ELF-1 (cell line): ENCODE data around the gene MYL7.
A peak's percentile ranks its signal among the peaks of the same experiment; 100 is the strongest.
"Not testable (repeated sequence)": the region's sequence is repeated elsewhere in the genome, so short reads cannot be mapped to it uniquely, and the experiment has no call there.

Experiments
- DNase-seq: peaks from one replicate; pipeline ENCODE4 v3.0.0-alpha.2; 2016; ENCODE audit warnings: low read depth, low spot score

Gene MYL7

GRCh38 chr7:44141221-44141850 lies at the start of gene MYL7:
Gene MYL7 (minus strand): TSS chr7:44141332. CDS start chr7:44141305, 27 bp downstream.
- peak; percentile 76 for DNase-seq

- DNase-seq: no peak
Measured at GRCh38 chr7:44189993-44190872, 49.1 kb upstream of the MYL7 start.

- DNase-seq: no peak
Measured at GRCh38 chr7:44189286-44189992, 48.3 kb upstream of the MYL7 start, which contains the start of gene GCK. Gene GCK (minus strand): TSS chr7:44189439. CDS start chr7:44188953, 486 bp downstream.

DNA sequence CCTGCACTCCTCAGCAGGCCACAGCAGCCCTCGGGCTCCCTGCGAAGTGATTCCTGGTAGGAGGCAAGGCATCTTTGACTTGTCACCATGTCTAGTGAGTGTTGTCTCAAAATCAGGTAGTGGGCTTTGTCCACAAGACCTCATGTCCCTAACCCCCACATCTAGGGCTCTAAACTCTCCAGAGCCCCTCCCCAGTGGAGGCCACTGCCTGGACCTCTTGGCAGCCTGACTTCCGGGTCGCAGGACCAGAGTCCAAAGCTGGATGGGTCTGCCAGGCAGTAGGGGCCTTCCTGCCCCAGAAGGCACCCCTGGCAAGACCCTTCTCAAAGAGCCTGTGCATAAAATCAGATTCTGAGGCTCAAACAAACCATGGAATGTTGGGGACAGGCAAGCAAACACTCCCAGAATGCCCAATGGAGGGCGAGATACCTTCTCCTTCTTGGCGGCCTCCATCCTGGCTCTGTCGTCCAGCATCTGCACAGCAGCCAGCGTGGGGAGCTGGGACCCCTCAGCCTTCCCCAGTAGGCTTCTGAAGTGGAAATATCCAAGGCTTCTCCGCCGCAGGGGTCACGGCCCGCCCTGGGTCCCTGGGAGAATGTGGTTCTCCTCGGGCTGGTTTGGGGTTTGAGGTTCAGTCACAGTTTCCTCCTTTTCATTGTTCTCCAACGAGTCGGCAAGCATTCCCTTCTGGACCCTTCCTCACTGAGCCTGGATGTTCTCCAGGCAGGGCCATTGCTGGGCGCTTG lies 47.5 kb upstream of the MYL7 start:
- DNase-seq: no peak

DNA sequence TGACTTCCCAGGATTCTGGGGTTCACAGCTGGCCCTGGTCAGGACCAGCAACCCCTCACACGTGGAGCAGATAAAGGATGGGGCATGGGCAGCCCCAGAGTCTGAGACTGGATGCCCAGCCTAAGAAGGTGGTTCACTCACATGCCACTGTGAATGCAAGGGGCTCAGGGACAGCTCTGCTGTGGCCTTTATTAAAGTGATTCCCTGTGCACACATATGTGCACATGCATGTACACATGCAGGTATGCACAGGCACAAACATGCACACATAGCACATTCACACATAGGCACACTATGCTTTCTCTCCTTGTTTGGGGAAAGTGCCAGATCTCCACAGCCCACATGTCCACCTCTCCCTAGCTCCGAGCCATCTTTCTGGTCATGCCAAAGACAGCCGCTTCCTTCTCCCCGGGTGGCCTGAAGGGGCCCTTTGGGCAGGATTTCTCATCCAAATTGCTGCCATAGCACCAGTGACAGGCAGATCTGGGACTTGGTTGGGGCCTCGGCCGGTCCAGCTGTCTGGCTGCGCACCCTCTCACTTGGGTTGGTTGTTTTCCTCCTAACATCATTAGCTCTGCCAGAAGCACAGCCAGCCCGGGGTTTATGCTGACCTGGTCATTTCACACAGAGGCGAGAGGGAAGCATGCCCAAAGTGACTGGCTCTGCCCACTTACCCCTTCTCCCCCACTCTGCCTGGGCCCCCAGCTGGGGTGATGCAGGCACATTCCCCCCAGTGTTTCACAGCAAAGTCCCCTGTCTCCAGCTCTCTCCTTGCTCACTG lies 46.7 kb upstream of the MYL7 start:
- DNase-seq: no peak

DNA sequence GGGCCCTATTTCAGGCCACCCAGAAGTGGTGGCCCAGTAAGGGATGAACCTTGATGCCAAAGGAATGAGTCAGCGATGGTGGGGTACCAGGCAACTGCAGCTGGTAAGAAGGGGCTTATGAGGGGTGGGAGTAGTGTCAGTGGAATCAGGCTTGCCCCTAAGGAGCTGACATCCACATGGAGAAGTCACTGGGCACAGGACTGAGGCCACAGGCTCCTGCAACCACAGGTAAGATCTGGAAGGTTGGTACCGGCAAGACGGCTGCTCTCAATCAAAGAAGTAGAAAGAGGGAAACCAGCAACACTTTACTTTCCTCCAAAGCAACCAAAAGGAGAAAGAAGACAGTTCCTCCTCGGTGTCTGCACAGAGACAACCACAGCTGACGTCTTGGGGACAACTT lies 45.6 kb upstream of the MYL7 start:
- DNase-seq: no peak

GRCh38 chr7:44185729-44186128 lies 44.6 kb upstream of the MYL7 start:
- no peak for DNase-seq

DNA sequence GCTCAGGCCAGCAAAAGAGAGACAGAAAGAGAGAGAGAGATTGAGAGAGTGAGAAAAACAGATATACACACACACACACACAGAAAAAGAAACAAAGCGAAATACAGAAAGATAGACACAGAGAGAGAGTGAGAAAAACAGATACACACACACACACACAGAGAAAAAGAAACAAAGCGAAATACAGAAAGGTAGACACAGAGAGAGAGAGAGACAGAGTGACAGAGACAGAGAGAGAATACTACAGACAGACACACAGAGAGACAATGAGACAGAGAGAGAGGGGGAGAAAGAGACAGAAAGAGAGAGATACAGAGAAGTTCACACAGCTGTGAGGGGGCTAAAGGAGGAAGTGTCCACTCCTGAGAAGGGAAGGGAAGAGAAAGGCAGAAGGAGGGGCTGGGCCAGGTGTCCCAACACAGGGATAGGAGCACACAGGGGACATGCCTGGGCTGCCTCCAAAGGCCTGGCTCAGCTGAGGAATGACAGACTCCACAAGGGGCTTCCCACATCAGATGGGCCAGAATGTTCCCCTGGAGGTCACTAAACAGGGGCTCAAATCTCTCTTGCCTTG lies 43.8 kb upstream of the MYL7 start:
- DNase-seq: no peak

GRCh38 chr7:44184206-44184872 lies 43.2 kb upstream of the MYL7 start:
- DNase-seq: peak; percentile 66

DNA sequence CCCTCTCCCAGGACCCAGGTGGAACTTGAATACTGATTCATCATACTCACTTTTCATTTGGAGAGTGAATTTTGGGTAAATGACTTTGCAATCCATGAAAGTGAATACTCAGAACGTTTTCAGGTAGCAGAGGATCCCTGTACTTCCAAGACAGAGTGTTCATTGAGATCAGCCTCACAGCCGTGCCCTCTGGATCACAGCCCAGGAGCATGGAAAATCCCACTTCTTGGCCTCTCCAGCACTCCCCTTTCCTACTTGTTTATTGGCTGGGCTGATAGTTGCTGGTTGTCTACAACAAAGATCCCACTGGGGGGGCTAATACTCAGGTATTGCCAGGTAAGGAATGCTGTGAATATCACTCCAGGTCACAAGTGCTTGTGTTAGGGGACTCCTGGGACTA lies 42.3 kb upstream of the MYL7 start:
- no peak for DNase-seq

DNA sequence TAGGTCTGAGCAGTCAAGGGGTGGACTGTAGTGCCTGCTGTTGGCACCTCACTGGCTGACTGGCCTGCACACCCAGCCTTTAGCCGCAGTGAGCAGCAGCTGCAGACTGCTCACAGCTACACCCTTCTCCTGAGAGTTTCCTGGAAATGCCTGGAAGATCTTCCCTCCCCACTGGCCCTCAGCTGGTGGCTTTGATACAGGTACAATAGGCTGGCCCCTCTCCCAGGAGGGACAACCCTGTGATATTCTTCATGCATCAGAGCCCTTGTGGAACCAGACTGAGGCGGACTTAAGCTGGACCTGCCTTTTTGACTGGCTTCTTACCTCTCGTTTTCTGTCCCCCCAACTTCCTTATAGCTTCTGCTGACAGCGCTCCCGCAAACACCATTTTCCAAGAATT lies 41.7 kb upstream of the MYL7 start:
- DNase-seq: no peak

DNA sequence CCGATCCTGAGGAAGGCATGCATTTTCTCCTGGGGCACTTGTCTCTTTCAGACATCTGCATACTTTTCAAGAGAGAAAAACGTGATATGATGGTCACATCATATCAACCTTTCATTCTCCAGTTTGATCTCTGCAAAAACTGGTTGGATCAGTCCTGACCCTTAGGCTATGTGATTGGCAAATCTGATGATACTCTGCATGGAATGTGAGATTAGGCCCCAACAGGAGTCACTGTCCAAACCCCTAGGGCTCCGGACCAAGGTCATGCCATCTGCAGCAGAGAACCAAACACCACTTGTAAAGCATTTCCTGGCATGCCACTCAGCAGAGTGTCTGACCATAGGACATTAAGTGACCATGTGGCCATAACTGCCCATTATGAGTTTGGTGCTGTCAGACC lies 39.5 kb upstream of the MYL7 start:
- no peak for DNase-seq

- DNase-seq: peak; percentile 30
Measured at GRCh38 chr7:44177570-44178131, 36.5 kb upstream of the MYL7 start.

- no peak for DNase-seq
Measured at GRCh38 chr7:44176486-44176885, 35.4 kb upstream of the MYL7 start.

- DNase-seq: no peak
Measured at GRCh38 chr7:44175730-44176129, 34.6 kb upstream of the MYL7 start.

DNA sequence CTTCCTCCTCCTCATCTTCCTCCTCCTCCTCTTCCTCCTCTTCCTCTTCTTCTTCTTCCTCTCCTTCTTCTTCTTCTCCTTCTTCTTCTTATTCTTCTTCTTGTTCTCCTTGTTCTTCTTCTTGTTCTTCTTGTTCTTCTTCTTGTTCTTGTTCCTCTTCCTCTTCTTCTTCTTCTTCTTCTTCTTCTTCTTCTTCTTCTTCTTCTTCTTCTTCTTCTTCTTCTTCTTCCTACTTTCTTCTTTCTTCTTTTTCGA lies 33.5 kb upstream of the MYL7 start:
- not testable (repeated sequence) for DNase-seq

- DNase-seq: no peak
Measured at GRCh38 chr7:44173911-44174693, 33.0 kb upstream of the MYL7 start.

DNA sequence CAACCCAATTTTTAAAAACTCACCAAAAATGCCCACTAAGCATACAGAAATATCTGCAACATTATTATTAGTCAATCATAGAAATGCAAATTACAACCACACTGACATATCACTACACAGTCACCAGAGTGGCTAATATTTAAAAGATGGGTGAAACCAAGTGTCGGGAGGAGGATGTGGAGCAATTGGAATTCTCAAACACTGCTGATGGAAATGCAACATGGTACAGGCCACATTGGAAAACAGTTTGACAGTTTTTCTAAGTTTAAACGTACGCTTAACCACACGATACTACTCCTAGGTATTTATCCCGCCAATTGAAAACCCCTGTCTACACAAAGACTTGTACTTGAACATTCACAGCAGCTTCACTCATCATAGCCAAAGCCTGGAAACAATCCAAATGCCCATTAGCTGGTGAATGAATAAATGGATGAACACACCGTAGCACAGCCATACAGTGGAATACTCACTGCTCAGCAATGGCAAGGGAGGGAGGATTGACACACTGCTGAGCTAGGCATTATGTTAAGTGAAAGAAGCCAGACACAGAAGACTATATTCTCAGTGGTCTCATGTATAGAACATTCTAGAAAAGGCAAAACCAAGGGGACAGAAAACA lies 31.8 kb upstream of the MYL7 start:
- DNase-seq: no peak

DNA sequence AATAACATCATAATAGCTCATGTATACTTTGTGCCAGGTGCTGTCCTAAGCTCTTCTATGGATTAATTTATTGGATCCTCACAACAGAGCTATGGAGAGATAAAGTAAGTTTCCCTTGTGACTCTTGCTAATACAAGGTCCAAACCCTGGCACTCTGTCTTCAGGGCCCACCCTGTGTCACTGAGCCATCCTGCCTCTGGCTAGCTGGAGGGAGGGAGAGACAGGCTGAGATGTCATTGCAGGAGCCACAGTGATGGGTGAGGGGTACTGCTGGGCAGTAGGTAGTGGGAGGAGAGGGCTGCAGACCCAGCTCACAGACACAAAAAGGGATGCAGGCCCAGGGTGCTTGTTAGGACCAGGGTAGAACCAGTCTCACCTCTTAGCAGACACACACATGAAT lies 31.2 kb upstream of the MYL7 start:
- DNase-seq: no peak
